Subcutaneous abdominal adipose tissue (tissue), 5 donors: ENCODE measurements around the gene APOM.

Experiments
- H3K27ac ChIP-seq: one replicate; pipeline ENCODE4 v1.7.0; 2013; ENCODE audit warnings: low read depth, mild to moderate bottlenecking, inconsistent platforms, low read length, moderate library complexity
- H3K27me3 ChIP-seq, 5 donors: one replicate each; pipeline ENCODE4 v1.7.0; 2013; ENCODE audit warnings: low read length in 5 of 5, inconsistent platforms in 1 of 5; ENCODE audit not compliant: control insufficient read depth in 5 of 5, insufficient read depth in 4 of 5
- H3K36me3 ChIP-seq, 5 donors: one replicate each; pipeline ENCODE4 v1.7.0; 2013; ENCODE audit warnings: low read length in 5 of 5; ENCODE audit not compliant: control insufficient read depth in 5 of 5, insufficient read depth in 5 of 5
- H3K4me1 ChIP-seq, 5 donors: one replicate each; pipeline ENCODE4 v1.7.0; 2013; ENCODE audit warnings: low read length in 5 of 5, mild to moderate bottlenecking in 3 of 5, moderate library complexity in 1 of 5; ENCODE audit not compliant: control insufficient read depth in 5 of 5, insufficient read depth in 5 of 5
- H3K4me3 ChIP-seq, 5 donors: one replicate each; pipeline ENCODE4 v1.7.0; 2013; ENCODE audit warnings: low read length in 5 of 5, low read depth in 1 of 5
- H3K9ac ChIP-seq, 5 donors: one replicate each; pipeline ENCODE4 v1.7.0; 2013; ENCODE audit warnings: low read length in 5 of 5, mild to moderate bottlenecking in 4 of 5, moderate library complexity in 3 of 5
- H3K9me3 ChIP-seq, 5 donors: one replicate each; pipeline ENCODE4 v1.7.0; 2013; ENCODE audit warnings: low read length in 5 of 5; ENCODE audit not compliant: control insufficient read depth in 5 of 5
- donor health status: healthy.
- donor health status: healthy.
- donor health status: healthy.
- donor health status: healthy.
- donor health status: healthy.

The APOM gene

GRCh38 chr6:31663126-31663960 lies 7.6 kb downstream of the APOM start:
- Histone ChIP-seq H3K9me3 (no peaks in the 10 kb centered on the region), H3K36me3 (peaks cover 4 to 31% (median 20%) of the 10 kb centered on the region in 5 donors), H3K4me3 (peak overlapping the region; percentile 39 to 96 (median 92)), H3K27ac (peak overlapping the region; percentile 97), H3K9ac (peak overlapping the region in 3 of 5 donors; percentile 10 to 96 (median 88)), H3K27me3 (no peaks in the 10 kb centered on the region), H3K4me1 (peaks cover 19 to 74% (median 59%) of the 10 kb centered on the region in 5 donors)

- Histone ChIP-seq H3K4me3 (peak overlapping the region; percentile 70 to 98 (median 92)), H3K27ac (peak overlapping the region; percentile 97), H3K9me3 (no peaks in the 10 kb centered on the region), H3K36me3 (peaks cover 4 to 36% (median 28%) of the 10 kb centered on the region in 5 donors), H3K4me1 (peaks cover 18 to 68% (median 51%) of the 10 kb centered on the region in 5 donors), H3K27me3 (no peaks in the 10 kb centered on the region), H3K9ac (peak overlapping the region; percentile 70 to 96 (median 88))
Observed at GRCh38 chr6:31663961-31664789, 8.5 kb downstream of the APOM start.

GRCh38 chr6:31664790-31665500 lies 9.3 kb downstream of the APOM start, which contains the start of gene GPANK1:
TSS of gene GPANK1 (minus strand) at chr6:31664997. CDS start at chr6:31664478, 519 bp downstream.
- Histone ChIP-seq H3K4me1 (peaks cover 14 to 61% (median 43%) of the 10 kb centered on the region in 5 donors), H3K9me3 (no peaks in the 10 kb centered on the region), H3K4me3 (peak within 1 kb of the TSS; percentile 70 to 98 (median 92)), H3K27ac (peak within 1 kb of the TSS; percentile 97), H3K36me3 (peaks cover 4 to 42% (median 36%) of the 10 kb centered on the region in 5 donors), H3K27me3 (no peaks in the 10 kb centered on the region), H3K9ac (peak within 1 kb of the TSS; percentile 88 to 97 (median 96))

- H3K4me1 ChIP-seq, result peaks cover 12 to 54% (median 39%) of the 10 kb centered on the region in 5 donors
- H3K36me3 ChIP-seq, result peaks cover 4 to 49% (median 43%) of the 10 kb centered on the region in 5 donors
Observed at GRCh38 chr6:31665501-31666336, 10.0 kb downstream of the APOM start, which contains the start of gene CSNK2B. TSS of gene CSNK2B (plus strand) at chr6:31666080. CDS start at chr6:31666832, 752 bp downstream.

GRCh38 chr6:31666337-31666965 lies 10.8 kb downstream of the APOM start:
- Histone ChIP-seq H3K27me3 (no peaks in the 10 kb centered on the region), H3K27ac (peak overlapping the region; percentile 97), H3K9ac (peak overlapping the region; percentile 88 to 97 (median 96)), H3K4me3 (peak overlapping the region; percentile 90 to 96 (median 92)), H3K36me3 (peaks cover 4 to 57% (median 51%) of the 10 kb centered on the region in 5 donors), H3K9me3 (no peaks in the 10 kb centered on the region), H3K4me1 (peaks cover 9 to 47% (median 34%) of the 10 kb centered on the region in 5 donors)

More at GRCh38 chr6:31665501-31666336, 10.0 kb downstream of the APOM start, which contains the start of gene CSNK2B:
- no peaks in the 10 kb centered on the region for H3K27me3 ChIP-seq
- peak within 1 kb of the TSS; percentile 90 to 98 (median 92) for H3K4me3 ChIP-seq
- no peaks in the 10 kb centered on the region for H3K9me3 ChIP-seq
- peak within 1 kb of the TSS; percentile 97 for H3K27ac ChIP-seq
- H3K9ac ChIP-seq, result peak within 1 kb of the TSS; percentile 88 to 97 (median 96)

GRCh38 chr6:31669676-31670075 lies 14.0 kb downstream of the APOM start, which contains the start of gene LY6G5B:
TSS of gene LY6G5B (plus strand) at chr6:31669976. CDS start at chr6:31670951, 975 bp downstream.
- peaks cover 6 to 66% (median 61%) of the 10 kb centered on the region in 5 donors for H3K36me3 ChIP-seq
- peaks cover 9 to 24% (median 12%) of the 10 kb centered on the region in 5 donors for H3K4me1 ChIP-seq
- no peak within 1 kb of the TSS for H3K27ac ChIP-seq
- H3K27me3 ChIP-seq, result no peaks in the 10 kb centered on the region
- no peak within 1 kb of the TSS for H3K4me3 ChIP-seq
- H3K9me3 ChIP-seq, result no peaks in the 10 kb centered on the region
- H3K9ac ChIP-seq, result no peak within 1 kb of the TSS

- H3K36me3 ChIP-seq, result peaks cover 2 to 30% (median 23%) of the 10 kb centered on the region in 5 donors
- H3K4me3 ChIP-seq, result no peak overlapping the region
- H3K9me3 ChIP-seq, result no peaks in the 10 kb centered on the region
- no peak overlapping the region for H3K27ac ChIP-seq
- H3K9ac ChIP-seq, result no peak overlapping the region
- H3K27me3 ChIP-seq, result no peaks in the 10 kb centered on the region
- peaks cover 0 to 14% (median 14%) of the 10 kb centered on the region in 5 donors for H3K4me1 ChIP-seq
Observed at GRCh38 chr6:31676322-31676903, 20.7 kb downstream of the APOM start.

GRCh38 chr6:31676904-31677303 lies 21.2 kb downstream of the APOM start:
- H3K9me3 ChIP-seq, result no peaks in the 10 kb centered on the region
- peaks cover 0 to 25% (median 18%) of the 10 kb centered on the region in 5 donors for H3K36me3 ChIP-seq
- no peaks in the 10 kb centered on the region for H3K27me3 ChIP-seq
- peaks cover 0 to 19% (median 17%) of the 10 kb centered on the region in 5 donors for H3K4me1 ChIP-seq
- H3K27ac ChIP-seq, result no peak overlapping the region
- H3K9ac ChIP-seq, result no peak overlapping the region
- H3K4me3 ChIP-seq, result no peak overlapping the region
